ENCODE data around the gene ATP9B. TPM values are rescaled to one million over a fixed set of nuclear protein-coding genes. Genes with fewer than 3 reads are reported as not detected.
"Not testable (repeated sequence)": the region's sequence is repeated elsewhere in the genome, so short reads cannot be mapped to it uniquely, and the experiment has no call there.

Gene ATP9B
- polyA plus RNA-seq, 3 donors: 7.2 to 20.3 (median 14.0) TPM

GRCh38 chr18:79290409-79290808 lies 221.2 kb downstream of the ATP9B start:
- H3K4me3 ChIP-seq (replicated peaks in 1 of 3; ENCODE audit: low read depth in 2 of 3, low read length in 3 of 3); H3K9ac ChIP-seq (ENCODE audit: insufficient read depth, low read length, poor library complexity, severe bottlenecking); H3K27me3 ChIP-seq (ENCODE audit: control insufficient read depth in 2 of 2, insufficient read depth in 2 of 2, low read length in 2 of 2); H3K27ac ChIP-seq (ENCODE audit: low read depth in 1 of 2, low read length in 2 of 2); H3K27me3 Mint-ChIP-seq (ENCODE audit: low read depth in 3 of 3); H3K4me2 ChIP-seq (replicated peaks; ENCODE audit: extremely low read depth, low read length, poor library complexity, severe bottlenecking); H3K79me2 ChIP-seq (ENCODE audit: insufficient read depth, low read length); H3K27ac Mint-ChIP-seq; H3K4me1 ChIP-seq (ENCODE audit: control insufficient read depth in 1 of 2, insufficient read depth in 2 of 2, low read length in 2 of 2); intact Hi-C loops (cut with micrococcal nuclease); DNase-seq; H3K9me3 ChIP-seq (replicated peaks in 1 of 2; ENCODE audit: control insufficient read depth in 1 of 2, insufficient read depth in 1 of 2, low read length in 2 of 2); H4K20me1 ChIP-seq (ENCODE audit: insufficient read depth, low read length); H2AFZ ChIP-seq (ENCODE audit: insufficient read depth, low read depth, low read length, poor library complexity, severe bottlenecking); H3K4me3 Mint-ChIP-seq: not testable (repeated sequence)
- 98% methylated on average over 15 of the region's 15 CpGs for WGBS (ENCODE audit: insufficient coverage)
- H3K36me3 ChIP-seq (replicated peaks in 1 of 2; ENCODE audit: control insufficient read depth in 1 of 2, insufficient read depth in 2 of 2, low read length in 2 of 2): peaks cover 0 to 24% of the 10 kb centered on the region in 2 donors
- Mint-ChIP-seq H3K9me3 (peaks cover 9 to 21% (median 14%) of the 10 kb centered on the region in 7 donors), H3K36me3 (peaks cover 21 to 43% of the 10 kb centered on the region in 2 donors), H3K4me1 (peaks cover 11% of the 10 kb centered on the region)

- H3K36me3 ChIP-seq (replicated peaks in 1 of 2; ENCODE audit: control insufficient read depth in 1 of 2, insufficient read depth in 2 of 2, low read length in 2 of 2): peaks cover 0 to 24% of the 10 kb centered on the region in 2 donors
- no peak overlapping the region for H3K27ac ChIP-seq (ENCODE audit: low read depth in 1 of 2, low read length in 2 of 2)
- no peaks in the 10 kb centered on the region for H3K79me2 ChIP-seq (ENCODE audit: insufficient read depth, low read length)
- Mint-ChIP-seq H3K4me3 (no peak overlapping the region), H3K36me3 (peaks cover 21 to 43% of the 10 kb centered on the region in 2 donors), H3K27ac (no peak overlapping the region), H3K27me3 (ENCODE audit: low read depth in 3 of 3) (peaks cover 0 to 2% (median 0%) of the 10 kb centered on the region in 3 donors), H3K9me3 (peaks cover 9 to 21% (median 13%) of the 10 kb centered on the region in 7 donors), H3K4me1 (peaks cover 11% of the 10 kb centered on the region)
- no peak overlapping the region for H3K9ac ChIP-seq (ENCODE audit: insufficient read depth, low read length, poor library complexity, severe bottlenecking)
- intact Hi-C loops (cut with micrococcal nuclease): no loop called here
- no peaks in the 10 kb centered on the region for H4K20me1 ChIP-seq (ENCODE audit: insufficient read depth, low read length)
- no peak for TF ChIP-seq CTCF (IDR thresholded peaks at IDR 0.05)
- H3K4me1 ChIP-seq (ENCODE audit: control insufficient read depth in 1 of 2, insufficient read depth in 2 of 2, low read length in 2 of 2): no peaks in the 10 kb centered on the region
- 100% methylated on average over 2 of the region's 6 CpGs for WGBS (ENCODE audit: insufficient coverage)
- H3K27me3 ChIP-seq (ENCODE audit: control insufficient read depth in 2 of 2, insufficient read depth in 2 of 2, low read length in 2 of 2): no peaks in the 10 kb centered on the region
- no peak overlapping the region for H3K4me2 ChIP-seq (replicated peaks; ENCODE audit: extremely low read depth, low read length, poor library complexity, severe bottlenecking)
- H3K4me3 ChIP-seq (replicated peaks in 1 of 3; ENCODE audit: low read depth in 2 of 3, low read length in 3 of 3): no peak overlapping the region
- H2AFZ ChIP-seq (ENCODE audit: insufficient read depth, low read depth, low read length, poor library complexity, severe bottlenecking): no peak overlapping the region
- no peak for DNase-seq
- H3K9me3 ChIP-seq (replicated peaks in 1 of 2; ENCODE audit: control insufficient read depth in 1 of 2, insufficient read depth in 1 of 2, low read length in 2 of 2): no peaks in the 10 kb centered on the region
Measured at GRCh38 chr18:79290876-79291275, 221.7 kb downstream of the ATP9B start.

All from CD14-positive monocyte (primary cell).